ENCODE measurements around the gene GSDMA. TPM values are rescaled to one million over a fixed set of nuclear protein-coding genes. Genes with fewer than 3 reads are reported as not detected.
A peak's percentile ranks its signal among the peaks of the same experiment; 100 is the strongest.

Gene GSDMA
- total and polyA plus RNA-seq, 10 of the 15 experiments (the other 5 are each of a cell fraction or from before 2014, with no cell fraction given), result 0.04 to 0.11 TPM; not detected in 8

DNA sequence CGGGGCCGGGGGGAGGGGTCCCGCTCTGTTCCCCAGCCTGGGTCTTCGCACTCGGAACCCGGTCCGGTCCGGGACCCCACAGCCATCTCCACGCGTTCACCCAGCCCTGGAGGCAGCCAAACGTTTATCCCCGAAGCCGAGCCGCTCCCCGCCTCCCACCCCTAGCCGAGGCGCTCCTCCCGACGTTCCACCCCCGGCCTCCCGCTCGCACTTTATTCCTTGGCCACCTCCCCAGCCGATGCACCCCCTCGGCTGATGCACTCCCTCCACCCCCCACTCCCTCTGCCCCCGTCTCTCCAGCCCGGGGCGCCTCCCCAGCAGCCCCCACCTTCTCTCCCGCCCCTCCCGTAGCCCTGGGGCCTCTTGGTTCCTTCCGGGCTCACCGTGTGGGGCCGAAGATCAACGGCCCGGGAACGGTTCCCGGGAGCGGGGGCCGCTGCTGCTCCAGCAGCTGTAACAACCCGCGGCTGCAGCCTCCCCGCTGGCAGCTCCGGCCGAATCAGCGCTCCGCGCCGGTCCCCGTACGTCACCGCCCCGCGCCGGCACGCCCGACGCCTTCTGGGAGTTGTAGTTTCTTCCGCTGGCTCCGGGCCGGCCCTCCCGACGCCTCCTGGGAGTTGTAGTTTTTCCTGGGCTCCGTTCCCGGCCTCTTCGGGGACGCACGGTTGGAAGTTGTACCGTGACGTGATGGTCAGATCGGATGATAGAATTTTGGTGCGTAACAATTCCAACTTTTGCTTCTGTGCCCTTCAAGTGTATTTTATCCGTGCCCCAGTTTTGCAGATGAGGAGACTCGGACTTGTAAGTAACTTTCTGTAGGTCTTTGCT, 35.5 kb upstream of the GSDMA start, which contains the start of the genes LRRC3C and ORMDL3 (continued):
- no peak for TF ChIP-seq ZNF217 (IDR thresholded peaks at IDR 0.05)
- TF ChIP-seq BMI1 (IDR thresholded peaks at IDR 0.05; ENCODE audit: borderline replicate concordance), result no peak
- peak; percentile 72 to 96 for TF ChIP-seq SRF (IDR thresholded peaks at IDR 0.05; ENCODE audit: low read depth in 2 of 2, low read length in 2 of 2)
- no peak for TF ChIP-seq SMC3 (IDR thresholded peaks at IDR 0.05; ENCODE audit: borderline replicate concordance, low read length)
- TF ChIP-seq JUNB (IDR thresholded peaks at IDR 0.05), result no peak
- peak; percentile 100 for TF ChIP-seq SIX5 (IDR thresholded peaks at IDR 0.05; ENCODE audit: low read depth, low read length, severe bottlenecking)
- TF ChIP-seq, protein P1, sequence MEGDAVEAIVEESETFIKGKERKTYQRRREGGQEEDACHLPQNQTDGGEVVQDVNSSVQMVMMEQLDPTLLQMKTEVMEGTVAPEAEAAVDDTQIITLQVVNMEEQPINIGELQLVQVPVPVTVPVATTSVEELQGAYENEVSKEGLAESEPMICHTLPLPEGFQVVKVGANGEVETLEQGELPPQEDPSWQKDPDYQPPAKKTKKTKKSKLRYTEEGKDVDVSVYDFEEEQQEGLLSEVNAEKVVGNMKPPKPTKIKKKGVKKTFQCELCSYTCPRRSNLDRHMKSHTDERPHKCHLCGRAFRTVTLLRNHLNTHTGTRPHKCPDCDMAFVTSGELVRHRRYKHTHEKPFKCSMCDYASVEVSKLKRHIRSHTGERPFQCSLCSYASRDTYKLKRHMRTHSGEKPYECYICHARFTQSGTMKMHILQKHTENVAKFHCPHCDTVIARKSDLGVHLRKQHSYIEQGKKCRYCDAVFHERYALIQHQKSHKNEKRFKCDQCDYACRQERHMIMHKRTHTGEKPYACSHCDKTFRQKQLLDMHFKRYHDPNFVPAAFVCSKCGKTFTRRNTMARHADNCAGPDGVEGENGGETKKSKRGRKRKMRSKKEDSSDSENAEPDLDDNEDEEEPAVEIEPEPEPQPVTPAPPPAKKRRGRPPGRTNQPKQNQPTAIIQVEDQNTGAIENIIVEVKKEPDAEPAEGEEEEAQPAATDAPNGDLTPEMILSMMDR (IDR thresholded peaks at IDR 0.05 in 2 of 3, conservative IDR thresholded peaks at IDR 0.05 in 1 of 3; ENCODE audit: control insufficient read depth in 2 of 3, extremely low read depth in 1 of 3, insufficient read depth in 1 of 3, low read depth in 3 of 3, low read length in 3 of 3), result no peak
- TF ChIP-seq, protein P2, sequence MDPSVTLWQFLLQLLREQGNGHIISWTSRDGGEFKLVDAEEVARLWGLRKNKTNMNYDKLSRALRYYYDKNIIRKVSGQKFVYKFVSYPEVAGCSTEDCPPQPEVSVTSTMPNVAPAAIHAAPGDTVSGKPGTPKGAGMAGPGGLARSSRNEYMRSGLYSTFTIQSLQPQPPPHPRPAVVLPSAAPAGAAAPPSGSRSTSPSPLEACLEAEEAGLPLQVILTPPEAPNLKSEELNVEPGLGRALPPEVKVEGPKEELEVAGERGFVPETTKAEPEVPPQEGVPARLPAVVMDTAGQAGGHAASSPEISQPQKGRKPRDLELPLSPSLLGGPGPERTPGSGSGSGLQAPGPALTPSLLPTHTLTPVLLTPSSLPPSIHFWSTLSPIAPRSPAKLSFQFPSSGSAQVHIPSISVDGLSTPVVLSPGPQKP (IDR thresholded peaks at IDR 0.05; ENCODE audit: low read depth, low read length), result peak; percentile 71
- peak; percentile 66; the same call in 1 of the 2 replicates for TF ChIP-seq TAF1 (IDR thresholded peaks at IDR 0.05; ENCODE audit: borderline replicate concordance, low read depth, low read length)
- no peak for TF ChIP-seq DPF2 (IDR thresholded peaks at IDR 0.05)
- 0 out of 4 replicates have a peak, but pooled peaks of 1 of the 2 experiments have one; percentile 10 for TF ChIP-seq EP300 (IDR thresholded peaks at IDR 0.05; ENCODE audit: borderline replicate concordance in 1 of 2, control insufficient read depth in 1 of 2, low read depth in 2 of 2, low read length in 2 of 2)
- no peak for TF ChIP-seq KDM1A (IDR thresholded peaks at IDR 0.05; ENCODE audit: borderline replicate concordance)
- TF ChIP-seq MXI1 (IDR thresholded peaks at IDR 0.05; ENCODE audit: low read depth, low read length), result peak; percentile 80
- 0 out of 2 replicates have a peak, but pooled peaks have one; percentile 27 for TF ChIP-seq BACH1 (IDR thresholded peaks at IDR 0.05; ENCODE audit: borderline replicate concordance)
- peak; percentile 99 for TF ChIP-seq TARDBP (IDR thresholded peaks at IDR 0.05; ENCODE audit: borderline replicate concordance)
- TF ChIP-seq RUNX3 (IDR thresholded peaks at IDR 0.05; ENCODE audit: low read length), result no peak
- no peak for TF ChIP-seq BCL11A (IDR thresholded peaks at IDR 0.05; ENCODE audit: low read depth, low read length)
- TF ChIP-seq, protein P3, sequence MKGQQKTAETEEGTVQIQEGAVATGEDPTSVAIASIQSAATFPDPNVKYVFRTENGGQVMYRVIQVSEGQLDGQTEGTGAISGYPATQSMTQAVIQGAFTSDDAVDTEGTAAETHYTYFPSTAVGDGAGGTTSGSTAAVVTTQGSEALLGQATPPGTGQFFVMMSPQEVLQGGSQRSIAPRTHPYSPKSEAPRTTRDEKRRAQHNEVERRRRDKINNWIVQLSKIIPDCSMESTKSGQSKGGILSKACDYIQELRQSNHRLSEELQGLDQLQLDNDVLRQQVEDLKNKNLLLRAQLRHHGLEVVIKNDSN (IDR thresholded peaks at IDR 0.05; ENCODE audit: borderline replicate concordance, extremely low read length, insufficient read depth, low read depth, low read length), result no peak
- peak; percentile 84 for TF ChIP-seq POLR2A (IDR thresholded peaks at IDR 0.05; ENCODE audit: low read depth, low read length)
- TF ChIP-seq, protein P4, sequence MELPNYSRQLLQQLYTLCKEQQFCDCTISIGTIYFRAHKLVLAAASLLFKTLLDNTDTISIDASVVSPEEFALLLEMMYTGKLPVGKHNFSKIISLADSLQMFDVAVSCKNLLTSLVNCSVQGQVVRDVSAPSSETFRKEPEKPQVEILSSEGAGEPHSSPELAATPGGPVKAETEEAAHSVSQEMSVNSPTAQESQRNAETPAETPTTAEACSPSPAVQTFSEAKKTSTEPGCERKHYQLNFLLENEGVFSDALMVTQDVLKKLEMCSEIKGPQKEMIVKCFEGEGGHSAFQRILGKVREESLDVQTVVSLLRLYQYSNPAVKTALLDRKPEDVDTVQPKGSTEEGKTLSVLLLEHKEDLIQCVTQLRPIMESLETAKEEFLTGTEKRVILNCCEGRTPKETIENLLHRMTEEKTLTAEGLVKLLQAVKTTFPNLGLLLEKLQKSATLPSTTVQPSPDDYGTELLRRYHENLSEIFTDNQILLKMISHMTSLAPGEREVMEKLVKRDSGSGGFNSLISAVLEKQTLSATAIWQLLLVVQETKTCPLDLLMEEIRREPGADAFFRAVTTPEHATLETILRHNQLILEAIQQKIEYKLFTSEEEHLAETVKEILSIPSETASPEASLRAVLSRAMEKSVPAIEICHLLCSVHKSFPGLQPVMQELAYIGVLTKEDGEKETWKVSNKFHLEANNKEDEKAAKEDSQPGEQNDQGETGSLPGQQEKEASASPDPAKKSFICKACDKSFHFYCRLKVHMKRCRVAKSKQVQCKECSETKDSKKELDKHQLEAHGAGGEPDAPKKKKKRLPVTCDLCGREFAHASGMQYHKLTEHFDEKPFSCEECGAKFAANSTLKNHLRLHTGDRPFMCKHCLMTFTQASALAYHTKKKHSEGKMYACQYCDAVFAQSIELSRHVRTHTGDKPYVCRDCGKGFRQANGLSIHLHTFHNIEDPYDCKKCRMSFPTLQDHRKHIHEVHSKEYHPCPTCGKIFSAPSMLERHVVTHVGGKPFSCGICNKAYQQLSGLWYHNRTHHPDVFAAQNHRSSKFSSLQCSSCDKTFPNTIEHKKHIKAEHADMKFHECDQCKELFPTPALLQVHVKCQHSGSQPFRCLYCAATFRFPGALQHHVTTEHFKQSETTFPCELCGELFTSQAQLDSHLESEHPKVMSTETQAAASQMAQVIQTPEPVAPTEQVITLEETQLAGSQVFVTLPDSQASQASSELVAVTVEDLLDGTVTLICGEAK (IDR thresholded peaks at IDR 0.05; ENCODE audit: borderline replicate concordance), result peak; percentile 69; the same call in 1 of the 2 replicates
- no peak for TF ChIP-seq HDAC2 (IDR thresholded peaks at IDR 0.05)

Data from GM12878 (cell line).